Measurements from ENCODE around the gene DAPL1. TPM values are rescaled to one million over a fixed set of nuclear protein-coding genes. Genes with fewer than 3 reads are reported as not detected.

DAPL1 gene
- total RNA-seq, 1 experiment from 2014 or later: not detected

- CTCF ChIA-PET: interaction anchor here (0.6 kb wide), 1 partner anchor 163 kb away, joined by 9 read pairs; no protein-coding TSS in a partner anchor
- Histone ChIP-seq H3K4me3 (no peak overlapping the region), H3K79me2 (ENCODE audit: low read depth) (no peaks in the 10 kb centered on the region), H3K9me2 (ENCODE audit: insufficient read depth) (no peaks in the 10 kb centered on the region), H3F3A (ENCODE audit: insufficient read depth, low read depth) (no peaks in the 10 kb centered on the region), H3K27me3 (ENCODE audit: insufficient read depth, low read depth) (no peaks in the 10 kb centered on the region), H3K27ac (no peak overlapping the region), H3K36me3 (ENCODE audit: low read depth) (no peaks in the 10 kb centered on the region), H4K20me1 (ENCODE audit: insufficient read depth) (no peaks in the 10 kb centered on the region), H2AFZ (no peak overlapping the region), H3K4me1 (replicated peaks; ENCODE audit: insufficient read depth) (no peaks in the 10 kb centered on the region), H3K4me2 (no peak overlapping the region), H3K9me3 (ENCODE audit: insufficient read depth, low read depth) (no peaks in the 10 kb centered on the region)
- DNase-seq: no peak
- intact Hi-C loops (cut with micrococcal nuclease; ENCODE audit: unreplicated experiment): no loop called here
- TF ChIP-seq CTCF (conservative IDR thresholded peaks at IDR 0.05): no peak
- TF ChIP-seq EZH2 (IDR thresholded peaks at IDR 0.05; ENCODE audit: low read depth): no peak
- POLR2A ChIA-PET (ENCODE audit: unreplicated experiment): no interaction called here
- BruUV-seq (replicated peaks): no TSS peak
Measured at GRCh38 chr2:158799181-158799580, 4.1 kb downstream of the DAPL1 start.

- H2AFZ ChIP-seq: no peak overlapping the region
- no TSS peak for BruUV-seq (replicated peaks)
- intact Hi-C loops (cut with micrococcal nuclease; ENCODE audit: unreplicated experiment): no loop called here
Measured at GRCh38 chr2:158803506-158803905, 8.4 kb downstream of the DAPL1 start.

GRCh38 chr2:158805255-158805654 is 10.1 kb downstream of the DAPL1 start:
- Histone ChIP-seq H3K36me3 (ENCODE audit: low read depth) (no peaks in the 10 kb centered on the region), H3F3A (ENCODE audit: insufficient read depth, low read depth) (no peaks in the 10 kb centered on the region), H2AFZ (no peak overlapping the region), H3K4me1 (replicated peaks; ENCODE audit: insufficient read depth) (no peaks in the 10 kb centered on the region), H3K9me3 (ENCODE audit: insufficient read depth, low read depth) (no peaks in the 10 kb centered on the region), H3K27ac (no peak overlapping the region), H3K79me2 (ENCODE audit: low read depth) (no peaks in the 10 kb centered on the region), H3K9me2 (ENCODE audit: insufficient read depth) (no peaks in the 10 kb centered on the region), H4K20me1 (ENCODE audit: insufficient read depth) (no peaks in the 10 kb centered on the region), H3K4me3 (no peak overlapping the region), H3K27me3 (ENCODE audit: insufficient read depth, low read depth) (no peaks in the 10 kb centered on the region), H3K4me2 (no peak overlapping the region)
- DNase-seq: no peak
- TF ChIP-seq EZH2 (IDR thresholded peaks at IDR 0.05; ENCODE audit: low read depth) (no peak), CTCF (conservative IDR thresholded peaks at IDR 0.05) (no peak)
- ChIA-PET CTCF (no interaction called here), POLR2A (ENCODE audit: unreplicated experiment) (no interaction called here)
- no TSS peak for BruUV-seq (replicated peaks)
- intact Hi-C loops (cut with micrococcal nuclease; ENCODE audit: unreplicated experiment): no loop called here

More at GRCh38 chr2:158803506-158803905, 8.4 kb downstream of the DAPL1 start:
- no peaks in the 10 kb centered on the region for H3F3A ChIP-seq (ENCODE audit: insufficient read depth, low read depth)
- no peak overlapping the region for H3K4me3 ChIP-seq
- TF ChIP-seq EZH2 (IDR thresholded peaks at IDR 0.05; ENCODE audit: low read depth) (no peak), CTCF (conservative IDR thresholded peaks at IDR 0.05) (no peak)
- no peak overlapping the region for H3K4me2 ChIP-seq
- H3K27ac ChIP-seq: no peak overlapping the region
- no peak for DNase-seq
- H3K9me3 ChIP-seq (ENCODE audit: insufficient read depth, low read depth): no peaks in the 10 kb centered on the region
- POLR2A ChIA-PET (ENCODE audit: unreplicated experiment): no interaction called here
- H3K4me1 ChIP-seq (replicated peaks; ENCODE audit: insufficient read depth): no peaks in the 10 kb centered on the region
- H3K36me3 ChIP-seq (ENCODE audit: low read depth): no peaks in the 10 kb centered on the region
- H3K9me2 ChIP-seq (ENCODE audit: insufficient read depth): no peaks in the 10 kb centered on the region
- CTCF ChIA-PET: no interaction called here
- H4K20me1 ChIP-seq (ENCODE audit: insufficient read depth): no peaks in the 10 kb centered on the region
- no peaks in the 10 kb centered on the region for H3K27me3 ChIP-seq (ENCODE audit: insufficient read depth, low read depth)
- H3K79me2 ChIP-seq (ENCODE audit: low read depth): no peaks in the 10 kb centered on the region
